Kidney (tissue), 14 donors: ENCODE data around the gene PODXL2. TPM values are rescaled to one million over a fixed set of nuclear protein-coding genes. Genes with fewer than 3 reads are reported as not detected.
"Not testable (repeated sequence)": the region's sequence is repeated elsewhere in the genome, so short reads cannot be mapped to it uniquely, and the experiment has no call there.

Experiments
- DNase-seq, 5 donors: peaks; one replicate each; pipeline ENCODE4 v3.0.0-alpha.2; 2013 to 2020
- FAIRE-seq: peaks from 2 replicates; lab custom pipeline; 2012; peaks lifted over from hg19 to GRCh38; lab: Jason Lieb, UNC
- H3K27ac ChIP-seq, 2 donors: one replicate each; pipeline ENCODE4 v1.7.0; 2013; ENCODE audit warnings: low read depth in 2 of 2, low read length in 2 of 2, inconsistent platforms in 1 of 2
- H3K27me3 ChIP-seq: one replicate; pipeline ENCODE4 v1.7.1; 2013; ENCODE audit warnings: low read length, inconsistent platforms; ENCODE audit not compliant: control insufficient read depth, insufficient read depth
- H3K36me3 ChIP-seq, 3 donors: one replicate each; pipeline versions ENCODE4 v1.7.0 to v1.7.1; 2013; ENCODE audit warnings: low read length in 3 of 3, control low read depth in 1 of 3, inconsistent platforms in 1 of 3; ENCODE audit not compliant: insufficient read depth in 3 of 3, control insufficient read depth in 2 of 3
- H3K4me1 ChIP-seq, 3 donors: one replicate each; pipeline versions ENCODE4 v1.7.0 to v1.7.1; 2013; ENCODE audit warnings: low read length in 3 of 3, inconsistent platforms in 1 of 3, low read depth in 1 of 3; ENCODE audit not compliant: control insufficient read depth in 2 of 3, insufficient read depth in 2 of 3
- H3K4me3 ChIP-seq, 3 donors: one replicate each; pipeline versions ENCODE4 v1.7.0 to v1.8.1; 2013; ENCODE audit warnings: low read length in 3 of 3, control low read depth in 1 of 3, inconsistent platforms in 1 of 3
- H3K9ac ChIP-seq, 3 donors: one replicate each; pipeline versions ENCODE4 v1.7.0 to v1.7.1; 2013; ENCODE audit warnings: low read length in 3 of 3, control low read depth in 1 of 3, inconsistent platforms in 1 of 3
- H3K9me3 ChIP-seq, 3 donors: one replicate each; pipeline versions ENCODE4 v1.7.0 to v1.7.1; 2013; ENCODE audit warnings: low read length in 3 of 3, control low read depth in 1 of 3, inconsistent platforms in 1 of 3; ENCODE audit not compliant: control insufficient read depth in 2 of 3, insufficient read depth in 1 of 3
- CTCF ChIP-seq: IDR thresholded peaks from 3 replicates; pipeline ENCODE4 v1.5.1; 2012; ENCODE audit warnings: mild to moderate bottlenecking, moderate library complexity, borderline replicate concordance; ENCODE audit not compliant: insufficient read depth; ENCODE audit errors: extremely low read depth
- intact Hi-C: fragments of 100-400 bp; cut with DNase I; formaldehyde crosslinking; loops from one replicate; pipeline ENCODE4 v1.11.1; 2022
- polyA plus RNA-seq: library from polyadenylated mRNA; stranded (reverse); fragments of 350-450 nt; fragmentation: Illumina TruSeq; extraction: RNeasy Lipid Tissue Mini Kit (QIAGEN cat#74804); gene quantifications from one replicate; pipeline ENCODE4 v1.2.3, GENCODE V29; 2014; ENCODE audit warnings: low read depth, low replicate concordance; ENCODE audit not compliant: insufficient read depth
- total RNA-seq: library from RNA; stranded (reverse); fragmentation: NEBNext Ultra II Directional; extraction: Animal tissue kit (Norgen Biotek cat#: 25700); gene quantifications from one replicate; pipeline ENCODE4 v1.2.1, GENCODE V29; 2021
- donor health status: control.
- donor health status: control.
- donor health status: control.
- donor health status: control.
- donor health status: control.
- donor health status: DM: yes; HTN: yes; CAD: no.
- donor health status: Normal renal cell carcinoma (clear cell type).

Gene PODXL2
- total and polyA plus RNA-seq, 2 donors from 2014 or later, result 7.4 to 10.5 TPM

GRCh38 chr3:127652246-127652995, 23.4 kb downstream of the PODXL2 start:
- Histone ChIP-seq H3K4me1 (peaks cover 0 to 9% (median 4%) of the 10 kb centered on the region in 3 donors), H3K27me3 (no peaks in the 10 kb centered on the region), H3K4me3 (no peak overlapping the region), H3K27ac (no peak overlapping the region), H3K36me3 (no peaks in the 10 kb centered on the region), H3K9ac (no peak overlapping the region), H3K9me3 (no peaks in the 10 kb centered on the region)
- TF ChIP-seq CTCF, result peak; percentile 74
- DNase-seq, result peak in 4 of 5 donors; percentile 67 to 82 (median 74)
- intact Hi-C loops, result no loop called here
- FAIRE-seq, result no peak

DNA sequence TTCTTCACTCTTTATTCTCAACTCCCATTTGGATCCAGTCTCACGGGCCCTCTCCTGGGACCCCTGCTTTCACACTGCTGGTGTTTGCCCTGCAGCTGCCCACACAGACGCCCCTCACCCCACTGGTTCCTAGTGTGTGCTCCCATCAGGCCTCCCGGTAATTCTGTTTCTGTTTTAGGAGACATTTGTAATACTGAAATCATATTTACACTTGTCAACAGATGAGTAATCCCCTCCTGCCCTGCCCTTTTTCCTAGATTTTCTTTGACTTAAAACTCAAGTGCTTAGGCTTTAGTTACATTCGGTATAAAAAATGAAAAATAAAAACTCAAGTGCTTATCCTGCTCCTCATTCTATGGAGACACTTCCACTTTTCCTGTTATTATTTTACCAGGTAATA, 25.4 kb downstream of the PODXL2 start:
- no peak for TF ChIP-seq CTCF
- Histone ChIP-seq H3K27me3 (no peaks in the 10 kb centered on the region), H3K36me3 (no peaks in the 10 kb centered on the region), H3K9me3 (no peaks in the 10 kb centered on the region), H3K27ac (no peak overlapping the region), H3K9ac (no peak overlapping the region), H3K4me1 (peaks cover 0 to 5% (median 0%) of the 10 kb centered on the region in 3 donors), H3K4me3 (no peak overlapping the region)
- FAIRE-seq, result no peak
- DNase-seq, result no peak
- intact Hi-C loops, result no loop called here

DNA sequence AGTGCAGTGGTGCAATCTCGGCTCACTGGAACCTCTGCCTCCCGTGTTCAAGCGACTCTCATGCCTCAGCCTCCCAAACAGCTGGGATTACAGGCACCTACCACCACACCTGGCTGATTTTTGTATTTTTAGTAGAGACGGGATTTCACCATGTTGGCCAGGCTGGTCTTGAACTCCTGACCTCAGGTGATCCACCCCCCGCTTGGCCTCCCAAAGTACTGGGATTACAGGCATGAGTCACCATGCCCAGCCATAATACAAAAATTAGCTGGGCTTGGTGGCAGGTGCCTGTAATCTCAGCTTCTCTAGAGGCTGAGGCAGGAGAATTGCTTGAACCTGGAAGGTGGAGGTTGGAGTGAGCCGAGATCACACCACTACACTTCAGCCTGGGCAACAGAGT, 26.0 kb downstream of the PODXL2 start:
- H3K4me3 ChIP-seq, H3K27me3 ChIP-seq, H3K27ac ChIP-seq, H3K9me3 ChIP-seq, H3K9ac ChIP-seq, DNase-seq, intact Hi-C loops, H3K36me3 ChIP-seq, FAIRE-seq, H3K4me1 ChIP-seq: not testable (repeated sequence)

DNA sequence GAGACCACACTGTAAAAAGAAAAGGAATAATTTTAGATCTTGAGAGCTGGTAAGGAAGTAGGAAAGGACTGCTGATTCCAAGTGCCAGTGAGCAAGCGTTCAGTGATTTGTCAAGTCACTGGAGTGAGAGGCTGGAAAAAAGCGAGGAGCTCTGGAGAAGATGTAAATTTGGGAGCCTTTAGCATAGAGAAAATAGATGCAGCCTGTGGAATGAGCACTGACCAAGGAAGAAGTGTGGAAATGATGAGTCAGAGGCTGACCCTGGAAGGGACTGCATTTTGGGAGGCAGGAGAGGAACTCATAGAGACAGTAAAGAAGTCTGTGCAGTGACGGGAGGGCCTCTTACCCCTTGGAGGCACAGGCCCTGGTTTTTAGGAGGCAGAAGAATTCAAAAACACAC, 26.7 kb downstream of the PODXL2 start:
- TF ChIP-seq CTCF, result no peak
- intact Hi-C loops, result no loop called here
- H3K4me3 ChIP-seq, result no peak overlapping the region
- peaks cover 0 to 5% (median 0%) of the 10 kb centered on the region in 3 donors for H3K4me1 ChIP-seq
- H3K36me3 ChIP-seq, result no peaks in the 10 kb centered on the region
- H3K27ac ChIP-seq, result peak overlapping the region in 1 of 2 donors; percentile 20
- DNase-seq (no peak), FAIRE-seq (no peak)
- no peaks in the 10 kb centered on the region for H3K27me3 ChIP-seq
- no peak overlapping the region for H3K9ac ChIP-seq
- no peaks in the 10 kb centered on the region for H3K9me3 ChIP-seq
